NCI-H510A (cell line): ENCODE measurements around the gene FAM120B.

Experiments used
- DNase-seq: peaks from one replicate; lab custom pipeline; 2025; lab: John Stamatoyannopoulos, UW

FAM120B gene

DNA sequence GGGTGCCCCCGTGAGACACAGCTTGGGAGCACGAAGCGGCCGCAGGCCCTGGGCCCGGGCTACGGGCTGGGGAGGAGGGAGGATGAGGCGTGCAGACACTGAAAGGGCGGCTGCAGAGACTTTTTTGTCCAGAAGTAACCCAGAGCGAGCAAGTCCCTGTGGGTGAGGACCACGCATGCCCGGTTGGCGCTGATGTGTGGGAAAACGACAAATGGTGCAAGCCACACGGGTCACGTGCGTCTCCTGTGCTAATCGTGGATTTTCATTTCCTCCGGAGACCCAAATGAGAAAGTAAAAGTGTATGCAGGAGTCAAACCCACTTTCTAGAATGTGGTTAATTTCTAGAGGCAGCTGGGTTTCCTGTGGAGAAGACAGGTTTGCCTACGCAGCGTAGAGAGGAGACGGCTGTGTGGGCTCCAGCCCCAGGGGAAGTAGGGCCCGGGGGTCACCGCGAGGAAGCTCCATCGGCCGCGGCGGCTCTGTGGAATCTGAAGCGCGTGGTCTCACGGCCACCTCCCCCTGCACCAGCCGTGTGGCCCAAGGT, 34.7 kb upstream of the FAM120B start:
- DNase-seq, result no peak

DNA sequence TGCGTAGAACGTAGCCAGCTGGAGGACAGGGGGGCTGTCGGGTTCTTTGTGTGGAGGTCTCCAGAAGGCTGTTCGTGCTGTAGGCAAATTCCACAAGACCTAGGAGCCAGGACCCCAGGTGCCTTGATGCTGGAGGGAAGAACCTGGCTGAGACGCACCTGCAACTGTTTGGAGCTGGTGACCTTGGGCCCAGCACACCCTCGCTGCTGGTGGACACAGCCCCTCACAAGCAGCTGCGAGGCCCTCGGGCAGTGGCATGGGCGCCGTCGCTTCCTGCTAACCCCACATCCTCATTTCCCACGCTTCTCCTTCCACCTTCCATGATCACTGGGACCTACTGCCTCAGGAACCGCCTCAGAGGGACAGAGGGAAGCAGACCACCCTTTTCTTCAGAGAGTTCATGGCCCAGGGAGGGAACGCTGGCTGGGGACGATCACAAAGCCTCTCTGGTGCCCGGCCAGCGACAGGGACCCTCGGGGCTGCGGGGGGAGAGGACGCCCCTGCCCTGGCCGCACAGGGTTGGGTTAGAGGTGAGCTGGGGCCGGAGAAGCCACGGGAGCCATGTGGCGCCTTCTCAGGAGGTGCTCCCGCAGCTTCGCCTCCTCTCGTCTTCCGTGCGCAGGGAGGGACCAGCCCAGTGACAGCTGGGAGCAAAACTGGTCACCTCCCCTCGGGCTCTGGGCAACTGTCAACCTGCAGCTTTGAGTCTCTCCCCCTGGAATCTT, 34.1 kb upstream of the FAM120B start:
- no peak for DNase-seq

DNA sequence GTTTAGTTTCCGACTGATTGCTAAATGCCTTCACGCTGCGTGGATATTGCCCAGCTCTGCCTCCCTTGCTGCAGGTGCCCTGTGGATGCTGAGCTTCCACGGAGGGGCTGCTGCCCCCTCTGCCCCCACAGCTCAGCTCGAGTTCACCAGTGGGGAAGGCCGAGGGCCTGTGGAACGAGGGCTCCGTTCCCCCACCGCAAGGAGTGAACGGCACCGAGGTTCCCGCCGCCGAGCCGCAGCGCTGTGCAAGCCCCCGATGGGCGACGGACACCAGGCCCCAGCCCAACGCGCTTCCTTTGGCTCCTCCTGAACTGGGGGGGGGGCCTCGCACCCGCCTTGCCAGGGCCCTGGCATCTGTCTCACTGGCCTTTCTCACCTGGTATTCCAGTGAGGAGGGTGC, 33.4 kb upstream of the FAM120B start:
- DNase-seq, result no peak

GRCh38 chr6:170273681-170274080, 32.9 kb upstream of the FAM120B start:
- no peak for DNase-seq

DNA sequence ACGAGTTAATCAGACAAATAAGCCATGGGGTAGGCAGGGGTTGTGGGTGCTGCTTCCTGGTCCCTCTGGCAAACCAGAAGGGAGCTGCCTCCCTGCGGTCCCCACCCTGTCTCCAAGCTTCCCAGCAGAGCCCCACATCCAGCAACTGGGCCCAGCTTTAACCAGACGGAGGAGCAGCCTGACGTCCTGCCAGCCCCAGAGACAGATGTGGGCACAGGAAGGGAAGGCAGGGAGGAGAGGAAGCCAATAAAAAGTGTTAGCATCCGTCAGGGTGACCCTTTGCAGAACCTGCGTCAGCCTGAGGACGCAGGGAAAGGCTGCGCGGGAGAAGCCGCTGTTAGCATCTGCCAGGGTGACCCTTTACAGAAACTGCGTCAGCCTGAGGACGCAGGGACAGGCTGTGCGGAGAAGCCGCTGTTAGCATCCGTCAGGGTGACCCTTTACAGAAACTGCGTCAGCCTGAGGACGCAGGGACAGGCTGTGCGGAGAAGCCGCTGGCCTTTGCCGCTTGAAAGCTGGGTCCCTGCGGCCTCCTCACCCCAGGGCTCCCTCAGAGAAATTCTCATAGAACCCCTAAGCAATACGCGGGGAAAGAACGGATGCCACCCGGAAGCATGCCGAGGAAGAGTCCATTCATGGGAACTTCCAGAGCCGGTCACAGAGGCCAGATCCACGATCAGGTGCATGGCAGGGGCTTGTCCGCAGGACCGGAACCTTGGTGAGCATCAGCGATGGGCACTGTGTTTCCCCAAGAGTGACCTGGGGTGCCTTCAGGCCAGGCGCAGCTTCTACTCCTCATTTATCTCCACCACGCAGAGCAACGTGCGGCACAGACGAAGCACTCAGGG, 31.6 kb upstream of the FAM120B start:
- DNase-seq, result no peak

- DNase-seq, result no peak
These were observed 30.0 kb upstream of the FAM120B start for GRCh38 chr6:170276369-170277057.

DNA sequence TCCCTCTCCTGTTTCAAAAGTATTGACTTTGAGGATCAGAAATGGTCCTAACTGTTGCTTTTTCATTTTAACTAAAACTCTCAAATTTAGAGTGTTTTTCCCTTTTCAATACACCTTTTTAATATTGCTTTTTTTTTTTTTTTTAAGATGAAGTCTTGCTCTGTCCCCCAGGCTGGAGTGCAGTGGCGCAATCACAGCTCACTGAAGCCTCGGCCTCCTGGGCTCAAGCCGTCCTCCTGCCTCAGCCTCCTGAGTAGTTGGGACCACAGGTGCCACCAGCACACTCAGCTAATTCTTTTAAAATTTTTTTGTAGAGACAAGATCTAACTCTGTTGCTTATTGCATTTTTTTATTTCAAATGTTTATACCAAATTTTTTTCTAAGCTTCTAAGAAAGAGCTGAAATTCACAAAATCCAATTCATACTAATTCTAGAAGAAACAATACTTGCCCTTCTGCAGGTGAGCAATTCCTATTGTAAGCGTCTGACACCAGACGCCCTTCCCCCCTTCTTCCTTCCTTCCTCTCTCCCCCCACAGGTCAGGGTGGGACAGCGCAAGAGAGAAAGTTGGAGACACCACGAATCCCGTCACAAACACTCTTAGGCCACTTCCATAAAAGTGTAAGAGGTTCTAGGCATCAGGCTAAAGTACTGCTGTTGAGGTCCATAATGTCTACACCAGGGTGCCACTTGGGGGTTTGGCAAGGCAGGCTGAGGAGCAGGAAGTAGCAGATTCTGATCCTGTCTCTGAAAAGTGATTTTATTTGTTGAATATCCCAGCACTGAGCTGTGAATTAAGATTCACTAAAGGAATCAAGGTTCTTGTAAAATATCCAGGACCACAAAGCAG, 28.4 kb upstream of the FAM120B start:
- DNase-seq, result no peak

GRCh38 chr6:170278743-170279094, 27.8 kb upstream of the FAM120B start:
- no peak for DNase-seq

DNA sequence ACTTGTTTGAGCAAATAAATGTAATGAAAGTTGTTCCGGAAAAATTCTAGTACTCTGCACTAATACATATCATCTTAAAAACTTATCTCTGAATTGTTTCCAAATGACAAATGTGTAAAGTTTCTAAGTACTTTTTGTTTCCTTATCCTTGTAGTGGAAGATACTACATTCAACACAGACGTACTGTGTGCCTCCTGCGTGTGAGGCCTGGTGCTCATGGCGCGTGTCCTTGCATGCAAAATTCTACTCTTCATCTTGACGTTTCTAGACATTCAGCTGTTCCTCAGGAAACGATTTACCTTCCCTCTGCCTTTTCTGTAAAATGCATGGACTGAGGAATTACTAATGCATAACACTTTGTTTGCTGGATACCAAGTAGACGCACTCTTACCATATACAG, 27.1 kb upstream of the FAM120B start:
- no peak for DNase-seq

DNA sequence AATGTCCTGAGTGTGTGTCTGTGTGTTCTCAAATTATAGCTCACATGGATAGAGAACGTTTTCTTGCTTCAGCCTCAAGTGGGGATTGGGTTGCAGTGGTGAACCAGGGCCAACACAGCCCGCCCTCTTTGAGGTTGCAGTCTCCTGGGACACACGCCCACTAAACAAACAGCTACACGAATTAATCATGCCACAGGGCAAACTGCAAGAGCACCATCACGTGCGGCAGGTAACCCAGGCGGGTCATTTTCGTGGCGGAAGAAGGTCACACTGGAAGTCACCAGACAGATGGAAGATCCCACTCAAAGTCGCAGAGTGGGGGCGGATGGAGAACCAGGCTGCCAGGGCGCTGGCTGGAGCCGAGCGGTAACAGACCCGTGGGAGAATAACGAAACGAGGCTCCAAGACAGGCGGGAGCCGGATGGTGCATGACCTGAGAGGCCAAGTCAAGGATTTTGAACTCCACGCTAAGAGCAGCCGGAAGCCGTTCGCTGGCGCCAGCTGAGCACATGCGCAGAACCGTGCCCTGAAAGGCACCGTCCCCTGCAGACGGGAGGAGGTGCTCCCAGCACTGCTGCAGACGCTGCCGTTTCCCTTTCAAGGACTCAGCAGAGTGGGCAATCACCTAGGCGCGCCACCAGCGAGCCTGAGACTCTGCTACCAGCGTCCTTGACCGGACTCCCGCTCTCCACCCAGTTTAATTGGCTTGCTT, 26.4 kb upstream of the FAM120B start:
- DNase-seq, result peak; percentile 80

DNA sequence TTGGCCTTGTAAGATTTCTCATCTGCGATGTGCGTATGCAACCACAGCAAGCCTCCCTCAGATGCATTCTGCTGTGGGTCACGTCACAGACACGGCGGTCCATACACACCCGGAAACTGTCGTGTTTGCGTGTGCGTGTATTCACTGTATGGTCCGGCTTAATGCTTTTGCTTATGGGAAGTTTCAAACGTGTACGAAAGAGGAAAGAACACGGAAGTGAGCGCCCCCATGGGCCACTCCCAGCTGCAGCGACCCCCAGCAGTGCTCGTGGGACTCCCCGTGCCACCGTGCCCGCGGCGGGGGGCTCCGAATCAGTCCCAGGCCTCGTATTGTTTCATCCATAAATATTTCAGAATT, 25.9 kb upstream of the FAM120B start:
- DNase-seq, result no peak

GRCh38 chr6:170281331-170282292, 24.9 kb upstream of the FAM120B start:
- no peak for DNase-seq

DNA sequence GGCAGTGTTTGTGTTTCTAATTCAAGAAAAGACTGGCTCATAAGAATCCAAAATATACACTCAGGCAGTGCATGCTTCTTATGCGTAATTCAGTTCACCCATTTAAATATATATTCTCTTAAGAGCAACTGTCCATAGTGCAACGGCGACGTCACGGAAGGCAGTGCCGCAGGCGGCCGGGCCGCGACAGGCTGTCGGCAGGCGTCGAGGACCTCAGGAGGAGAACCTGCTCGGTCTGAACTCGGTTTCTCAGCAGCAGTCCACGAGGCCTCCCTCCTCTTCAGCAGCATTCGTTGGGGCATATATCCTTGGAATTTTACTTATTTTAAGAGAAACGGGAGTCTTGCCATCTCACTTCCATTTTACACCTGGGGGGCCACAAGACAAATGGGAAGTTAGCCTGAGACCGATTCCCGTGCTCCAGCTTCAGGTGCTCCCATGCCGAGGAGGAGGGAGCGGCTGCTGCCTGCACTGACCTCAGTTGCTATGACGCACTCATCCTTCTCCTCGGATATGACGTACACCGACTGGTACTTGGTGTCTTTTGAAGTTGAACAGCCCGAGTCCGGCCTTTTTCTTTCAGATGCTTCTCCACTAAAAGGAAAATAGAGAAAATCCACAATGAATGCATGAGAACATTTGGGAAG, 23.9 kb upstream of the FAM120B start:
- no peak for DNase-seq

DNA sequence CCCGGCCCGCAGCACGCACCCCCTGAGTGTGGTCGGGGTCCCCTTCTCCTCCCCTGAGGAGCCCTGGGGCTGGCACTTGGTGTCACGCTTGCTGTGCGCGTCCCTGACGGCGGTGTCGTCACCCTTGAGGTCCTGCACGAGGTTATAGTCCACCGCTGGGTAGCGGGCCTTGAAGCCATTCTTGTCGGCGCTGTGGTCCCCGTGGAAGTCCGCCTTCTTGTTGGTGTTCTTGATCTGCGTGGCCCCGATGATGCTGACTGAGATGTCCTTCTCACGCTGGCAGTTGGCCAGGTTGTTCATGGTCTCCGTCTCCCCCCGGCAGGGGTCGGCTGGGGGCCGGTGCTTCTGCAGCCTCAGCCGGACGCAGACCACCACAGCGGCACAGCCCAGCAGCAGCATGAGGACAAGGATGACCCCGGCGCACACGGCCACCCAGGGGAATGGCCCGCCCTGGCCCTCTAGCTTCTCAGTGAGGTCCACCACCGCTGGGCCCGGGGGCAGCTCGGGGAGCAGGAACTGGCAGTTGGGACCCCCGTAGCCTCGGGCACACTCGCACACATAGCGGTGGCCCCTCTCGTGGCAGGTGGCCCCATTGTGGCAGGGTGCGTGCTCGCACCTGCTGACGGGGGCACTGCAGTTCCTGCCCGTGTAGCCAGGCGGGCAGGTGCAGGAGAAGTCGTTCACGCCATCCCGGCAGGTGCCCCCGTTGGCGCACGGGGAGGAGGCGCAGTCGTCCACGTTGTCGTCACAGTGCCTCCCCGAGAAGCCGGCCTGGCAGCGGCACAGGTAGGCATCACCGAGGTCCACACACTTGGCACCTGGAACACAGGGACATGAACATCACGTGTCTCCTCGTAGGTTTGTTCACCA, 23.1 kb upstream of the FAM120B start:
- DNase-seq, result no peak

DNA sequence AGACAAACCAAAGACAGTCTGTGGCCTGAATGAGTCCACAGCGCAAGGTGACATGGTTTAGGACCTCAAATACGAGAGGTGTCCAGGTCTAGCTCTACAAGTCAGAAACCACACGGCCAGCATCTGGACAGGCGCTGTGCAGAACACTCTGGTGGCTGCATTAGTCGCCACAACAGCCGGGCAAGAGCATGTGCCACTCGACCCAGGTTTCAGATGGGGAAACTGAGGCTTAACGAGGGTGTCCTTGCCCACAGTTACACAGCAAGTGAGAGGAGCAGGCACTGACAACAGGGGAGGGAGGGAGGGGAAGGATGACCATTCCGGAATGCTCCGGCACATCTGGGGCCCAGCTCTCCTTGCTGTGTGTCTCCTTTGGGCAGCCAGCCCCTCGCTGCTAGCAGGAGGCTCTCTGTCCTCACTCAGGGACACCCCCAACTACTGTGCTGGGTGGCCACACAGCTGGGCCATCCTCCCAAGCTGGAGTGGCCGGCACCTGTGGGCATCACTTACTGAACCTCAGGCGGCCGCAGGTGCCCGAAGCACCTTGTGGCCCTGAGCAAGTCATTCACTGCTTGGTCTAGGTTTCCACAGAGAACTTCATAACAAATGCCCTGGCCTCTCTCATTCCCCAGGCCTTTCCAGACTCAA, 22.3 kb upstream of the FAM120B start:
- no peak for DNase-seq

GRCh38 chr6:170284866-170285469, 21.6 kb upstream of the FAM120B start:
- DNase-seq, result no peak

DNA sequence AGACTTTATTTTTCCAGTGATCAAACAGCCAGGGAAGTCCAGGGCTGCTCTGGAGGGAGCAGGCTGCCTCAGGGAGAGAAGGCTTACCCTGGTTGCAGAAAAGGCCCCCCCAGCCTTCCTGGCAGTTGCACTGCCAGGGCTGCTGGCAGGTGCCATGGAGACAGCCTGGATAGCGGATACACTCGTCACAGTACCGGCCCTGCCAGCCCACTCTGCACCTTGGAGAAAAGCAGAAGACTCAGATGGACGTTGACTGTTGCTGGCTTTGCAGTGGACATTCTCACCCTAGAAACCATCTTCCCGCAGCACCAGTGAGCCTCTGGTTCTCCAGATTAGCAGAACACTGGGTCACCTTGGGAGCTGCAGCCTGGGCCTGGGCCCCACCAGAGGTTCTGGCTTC, 21.1 kb upstream of the FAM120B start:
- no peak for DNase-seq
